Endothelial cell of umbilical vein (primary cell): ENCODE measurements around the gene TTLL11. TPM values are rescaled to one million over a fixed set of nuclear protein-coding genes. Genes with fewer than 3 reads are reported as not detected.

Experiments used
- BruUV-seq: library from RNA; stranded (reverse); fragments of 400-500 nt; replicated peaks from 2 replicates; lab custom pipeline; 2021; lab: Mats Ljungman, UMichigan
- CTCF ChIA-PET: fragments of 300-600, 350-600 bp; sonication (Branson Sonifier 250); formaldehyde crosslinking; loops from one replicate; lab custom pipeline; 2021; ENCODE audit warnings: antibody characterized with exemption, inconsistent platforms; lab: Charles Lee
- POLR2A ChIA-PET: fragments of 300-600, 350-600 bp; sonication (Branson Sonifier 250); formaldehyde crosslinking; loops from one replicate; lab custom pipeline; 2021; ENCODE audit warnings: antibody characterized with exemption, inconsistent platforms; lab: Charles Lee
- DNase-seq: peaks from one replicate; pipeline ENCODE4 v3.0.0-alpha.2; 2011; ENCODE audit warnings: low read depth, low spot score
- FAIRE-seq: peaks from 2 replicates; lab custom pipeline; 2011; peaks lifted over from hg19 to GRCh38; lab: Jason Lieb, UNC
- H2AFZ ChIP-seq: 2 replicates; pipeline ENCODE4 v1.6.0; 2012; ENCODE audit warnings: low read depth, low read length, control low read depth, inconsistent platforms
- H3K27ac ChIP-seq: 2 replicates; pipeline ENCODE4 v1.5.1; 2011; ENCODE audit warnings: low read depth, mild to moderate bottlenecking, control low read depth, low read length, moderate library complexity; ENCODE audit not compliant: insufficient read depth
- H3K27me3 ChIP-seq, 2 experiments: 2 replicates each; pipeline versions ENCODE4 v1.6.0 to v1.6.1; 2011; ENCODE audit warnings: low read length in 2 of 2, mixed read lengths in 1 of 2; ENCODE audit not compliant: control insufficient read depth in 2 of 2, insufficient read depth in 2 of 2
- H3K36me3 ChIP-seq, 2 experiments: 2 replicates in 1 of 2; 3 replicates in 1 of 2; pipeline ENCODE4 v1.5.1; 2011; ENCODE audit warnings: low read length in 2 of 2, mild to moderate bottlenecking in 1 of 2, moderate library complexity in 1 of 2; ENCODE audit not compliant: control insufficient read depth in 2 of 2, insufficient read depth in 2 of 2; ENCODE audit errors: extremely low read depth in 1 of 2
- H3K4me1 ChIP-seq: 3 replicates; pipeline ENCODE4 v1.5.1; 2011; ENCODE audit warnings: mild to moderate bottlenecking, low read length; ENCODE audit not compliant: control insufficient read depth, insufficient read depth; ENCODE audit errors: extremely low read depth
- H3K4me2 ChIP-seq: 2 replicates; pipeline ENCODE4 v1.6.1; 2011; ENCODE audit warnings: low read length, control low read depth, mixed read lengths; ENCODE audit not compliant: insufficient read depth
- H3K4me3 ChIP-seq, 3 experiments: fragments of 200-600 bp in 1 of 3; sonication (generic), shearing (Covaris generic) in 1 of 3; replicated peaks in 1 of 3; 2 replicates each; pipeline ENCODE4 v1.5.1; 2011 to 2016; ENCODE audit warnings: control low read depth in 3 of 3, low read length in 3 of 3, mild to moderate bottlenecking in 2 of 3, inconsistent platforms in 1 of 3, low read depth in 1 of 3, moderate library complexity in 1 of 3; ENCODE audit not compliant: insufficient read depth in 1 of 3
- H3K79me2 ChIP-seq: 2 replicates; pipeline ENCODE4 v1.6.0; 2012; ENCODE audit warnings: low read length, inconsistent platforms; ENCODE audit not compliant: control insufficient read depth, insufficient read depth
- H3K9ac ChIP-seq: replicated peaks from 2 replicates; pipeline ENCODE3; 2011; ENCODE audit warnings: low read length, control low read depth; ENCODE audit not compliant: insufficient read depth; ENCODE audit errors: extremely low read depth
- H3K9me1 ChIP-seq: replicated peaks from 3 replicates; pipeline ENCODE4 v1.6.0; 2011; ENCODE audit warnings: mild to moderate bottlenecking, low read length; ENCODE audit not compliant: control insufficient read depth, insufficient read depth; ENCODE audit errors: extremely low read depth
- H3K9me3 ChIP-seq: replicated peaks from 2 replicates; pipeline ENCODE4 v1.5.1; 2012; ENCODE audit warnings: low read length, inconsistent platforms; ENCODE audit not compliant: control insufficient read depth, insufficient read depth
- H4K20me1 ChIP-seq: replicated peaks from 2 replicates; pipeline ENCODE3; 2011; ENCODE audit warnings: mild to moderate bottlenecking, low read length; ENCODE audit not compliant: control insufficient read depth, insufficient read depth; ENCODE audit errors: extremely low read depth
- EZH2 ChIP-seq: IDR thresholded peaks from 2 replicates; pipeline ENCODE4 v1.6.1; 2012; ENCODE audit warnings: borderline replicate concordance, low read depth, mild to moderate bottlenecking, moderate library complexity, low read length, inconsistent platforms; ENCODE audit not compliant: severe bottlenecking
- FOS ChIP-seq: IDR thresholded peaks from 2 replicates; pipeline ENCODE4 v1.6.1; 2011; ENCODE audit warnings: mild to moderate bottlenecking, low read length, moderate library complexity, borderline replicate concordance; ENCODE audit not compliant: insufficient read depth
- GATA2 ChIP-seq: IDR thresholded peaks from 2 replicates; pipeline ENCODE4 v1.7.0; 2011; ENCODE audit warnings: low read depth, mild to moderate bottlenecking, moderate library complexity, mixed read lengths, low read length; ENCODE audit not compliant: insufficient read length, insufficient read depth
- JUN ChIP-seq: IDR thresholded peaks from 2 replicates; pipeline ENCODE4 v1.6.1; 2011; ENCODE audit warnings: borderline replicate concordance, low read depth; ENCODE audit not compliant: insufficient read length, insufficient read depth
- MYC ChIP-seq: IDR thresholded peaks from one replicate; pipeline ENCODE4 v1.6.1; 2011; ENCODE audit warnings: mild to moderate bottlenecking, low read depth, low read length
- POLR2A ChIP-seq: IDR thresholded peaks from 2 replicates; pipeline ENCODE4 v1.6.1; 2012; ENCODE audit warnings: low read depth, mild to moderate bottlenecking, control low read depth, low read length
- POLR2AphosphoS5 ChIP-seq: IDR thresholded peaks from 2 replicates; pipeline ENCODE4 v1.6.1; 2012; ENCODE audit warnings: low read depth, mild to moderate bottlenecking, control low read depth, low read length, moderate library complexity; ENCODE audit not compliant: insufficient read depth
- dilution Hi-C: fragments of 300-500 bp; cut with MboI; formaldehyde crosslinking; loops from one replicate; pipeline ENCODE4 v1.15.0; 2019; ENCODE audit warnings: low sequenced_read_pairs; ENCODE audit not compliant: extremely low pct_ligation_motif_present
- intact Hi-C: fragments of 100-400 bp; cut with micrococcal nuclease; formaldehyde crosslinking; loops from one replicate; pipeline ENCODE4 v1.10.0; 2022
- polyA plus RNA-seq, 4 experiments: library from polyadenylated mRNA; depleted of rRNA in 3 of 4; stranded (reverse) in 3 of 4; unstranded in 1 of 4; fragments of >200 nt; gene quantifications; 2 replicates each; pipeline versions ENCODE4 v1.2.1 to v1.2.3, GENCODE V29; 2011 to 2012; ENCODE audit warnings: missing spikeins in 1 of 4
- total RNA-seq: library from RNA; stranded (reverse); gene quantifications from 2 replicates; pipeline ENCODE4 v1.2.3, GENCODE V29; 2021
- TF ChIP-seq, protein P1 (sequence below), 2 donors: IDR thresholded peaks; 1 replicate in 1 of 2; 2 replicates in 1 of 2; pipeline ENCODE4 v1.5.1; 2011; ENCODE audit warnings: low read length in 2 of 2, mild to moderate bottlenecking in 2 of 2, moderate library complexity in 2 of 2, control low read depth in 1 of 2, inconsistent platforms in 1 of 2, low read depth in 1 of 2; ENCODE audit not compliant: insufficient read depth in 1 of 2; ENCODE audit errors: extremely low read depth in 1 of 2
- TF ChIP-seq, protein P2 (sequence below): IDR thresholded peaks from 2 replicates; pipeline ENCODE4 v1.6.1; 2011; ENCODE audit not compliant: insufficient read depth, insufficient read length

Gene TTLL11
- total and polyA plus RNA-seq, 2 donors (not counting 3 experiments of a cell fraction or from before 2014, with no cell fraction given), result 4.9 to 5.1 TPM

DNA sequence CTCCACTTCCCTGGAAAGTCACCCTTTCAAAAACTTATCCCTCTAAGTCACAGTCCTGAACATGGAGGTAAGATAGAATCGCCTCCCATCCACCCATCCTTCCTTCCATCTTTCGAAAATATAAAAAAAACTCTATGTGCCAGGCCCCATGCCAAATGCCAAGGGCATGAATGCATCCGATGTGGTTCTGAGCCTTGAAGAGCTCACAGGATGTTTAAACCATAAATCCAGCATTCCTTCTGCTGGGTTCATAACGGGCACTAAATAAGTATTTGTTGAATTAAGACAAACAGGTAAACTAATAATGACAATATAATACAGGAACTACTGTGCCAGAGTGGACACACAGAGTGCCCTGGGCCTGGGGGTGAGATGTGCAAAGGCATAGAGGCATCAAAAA lies 147.3 kb downstream of the TTLL11 start:
- DNase-seq (no peak), FAIRE-seq (no peak)
- no peak overlapping the region for H3K27ac ChIP-seq
- H3K36me3 ChIP-seq, result no peaks in the 10 kb centered on the region
- dilution Hi-C loops, result no loop called here
- no peaks in the 10 kb centered on the region for H3K9me1 ChIP-seq
- H3K4me1 ChIP-seq, result peaks cover 4% of the 10 kb centered on the region
- peaks cover 7% of the 10 kb centered on the region for H3K79me2 ChIP-seq
- H3K27me3 ChIP-seq, result no peaks in the 10 kb centered on the region
- CTCF ChIA-PET, result interaction anchor here (1.5 kb wide), 1 partner anchor 18 kb away, joined by 4 read pairs; no protein-coding TSS in a partner anchor
- TF ChIP-seq GATA2 (no peak), MYC (no peak), FOS (no peak), JUN (no peak), POLR2A (no peak), POLR2AphosphoS5 (no peak), EZH2 (no peak)
- TF ChIP-seq, protein P1, sequence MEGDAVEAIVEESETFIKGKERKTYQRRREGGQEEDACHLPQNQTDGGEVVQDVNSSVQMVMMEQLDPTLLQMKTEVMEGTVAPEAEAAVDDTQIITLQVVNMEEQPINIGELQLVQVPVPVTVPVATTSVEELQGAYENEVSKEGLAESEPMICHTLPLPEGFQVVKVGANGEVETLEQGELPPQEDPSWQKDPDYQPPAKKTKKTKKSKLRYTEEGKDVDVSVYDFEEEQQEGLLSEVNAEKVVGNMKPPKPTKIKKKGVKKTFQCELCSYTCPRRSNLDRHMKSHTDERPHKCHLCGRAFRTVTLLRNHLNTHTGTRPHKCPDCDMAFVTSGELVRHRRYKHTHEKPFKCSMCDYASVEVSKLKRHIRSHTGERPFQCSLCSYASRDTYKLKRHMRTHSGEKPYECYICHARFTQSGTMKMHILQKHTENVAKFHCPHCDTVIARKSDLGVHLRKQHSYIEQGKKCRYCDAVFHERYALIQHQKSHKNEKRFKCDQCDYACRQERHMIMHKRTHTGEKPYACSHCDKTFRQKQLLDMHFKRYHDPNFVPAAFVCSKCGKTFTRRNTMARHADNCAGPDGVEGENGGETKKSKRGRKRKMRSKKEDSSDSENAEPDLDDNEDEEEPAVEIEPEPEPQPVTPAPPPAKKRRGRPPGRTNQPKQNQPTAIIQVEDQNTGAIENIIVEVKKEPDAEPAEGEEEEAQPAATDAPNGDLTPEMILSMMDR (IDR thresholded peaks at IDR 0.05; ENCODE audit: extremely low read depth in 1 of 2, insufficient read depth in 1 of 2, low read depth in 1 of 2, low read length in 2 of 2), result no peak
- TF ChIP-seq, protein P2, sequence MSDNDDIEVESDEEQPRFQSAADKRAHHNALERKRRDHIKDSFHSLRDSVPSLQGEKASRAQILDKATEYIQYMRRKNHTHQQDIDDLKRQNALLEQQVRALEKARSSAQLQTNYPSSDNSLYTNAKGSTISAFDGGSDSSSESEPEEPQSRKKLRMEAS, result no peak
- H3K9me3 ChIP-seq, result no peaks in the 10 kb centered on the region
- no peak overlapping the region for H3K4me3 ChIP-seq
- no TSS peak for BruUV-seq
- no peak overlapping the region for H3K4me2 ChIP-seq
- POLR2A ChIA-PET, result no interaction called here
- no peak overlapping the region for H2AFZ ChIP-seq
- H4K20me1 ChIP-seq, result no peaks in the 10 kb centered on the region
- intact Hi-C loops, result no loop called here
- no peak overlapping the region for H3K9ac ChIP-seq
